Lung microvascular endothelial cell (primary cell): ENCODE results near the gene SERPINA10. TPM values are rescaled to one million over a fixed set of nuclear protein-coding genes. Genes with fewer than 3 reads are reported as not detected.
A peak's percentile ranks its signal among the peaks of the same experiment; 100 is the strongest.

Source experiments
- DNase-seq, 2 donors: peaks; one replicate each; pipeline versions ENCODE4 v3.0.0 to v3.0.0-alpha.2; 2010; ENCODE audit warnings: low read depth in 2 of 2
- total RNA-seq: library from RNA; depleted of rRNA; stranded (reverse); fragments of >200 nt; gene quantifications from 2 replicates; pipeline ENCODE4 v1.2.1, GENCODE V29; 2014

The SERPINA10 gene, protein sequence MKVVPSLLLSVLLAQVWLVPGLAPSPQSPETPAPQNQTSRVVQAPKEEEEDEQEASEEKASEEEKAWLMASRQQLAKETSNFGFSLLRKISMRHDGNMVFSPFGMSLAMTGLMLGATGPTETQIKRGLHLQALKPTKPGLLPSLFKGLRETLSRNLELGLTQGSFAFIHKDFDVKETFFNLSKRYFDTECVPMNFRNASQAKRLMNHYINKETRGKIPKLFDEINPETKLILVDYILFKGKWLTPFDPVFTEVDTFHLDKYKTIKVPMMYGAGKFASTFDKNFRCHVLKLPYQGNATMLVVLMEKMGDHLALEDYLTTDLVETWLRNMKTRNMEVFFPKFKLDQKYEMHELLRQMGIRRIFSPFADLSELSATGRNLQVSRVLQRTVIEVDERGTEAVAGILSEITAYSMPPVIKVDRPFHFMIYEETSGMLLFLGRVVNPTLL
- total RNA-seq = not detected in 2 replicates

DNA sequence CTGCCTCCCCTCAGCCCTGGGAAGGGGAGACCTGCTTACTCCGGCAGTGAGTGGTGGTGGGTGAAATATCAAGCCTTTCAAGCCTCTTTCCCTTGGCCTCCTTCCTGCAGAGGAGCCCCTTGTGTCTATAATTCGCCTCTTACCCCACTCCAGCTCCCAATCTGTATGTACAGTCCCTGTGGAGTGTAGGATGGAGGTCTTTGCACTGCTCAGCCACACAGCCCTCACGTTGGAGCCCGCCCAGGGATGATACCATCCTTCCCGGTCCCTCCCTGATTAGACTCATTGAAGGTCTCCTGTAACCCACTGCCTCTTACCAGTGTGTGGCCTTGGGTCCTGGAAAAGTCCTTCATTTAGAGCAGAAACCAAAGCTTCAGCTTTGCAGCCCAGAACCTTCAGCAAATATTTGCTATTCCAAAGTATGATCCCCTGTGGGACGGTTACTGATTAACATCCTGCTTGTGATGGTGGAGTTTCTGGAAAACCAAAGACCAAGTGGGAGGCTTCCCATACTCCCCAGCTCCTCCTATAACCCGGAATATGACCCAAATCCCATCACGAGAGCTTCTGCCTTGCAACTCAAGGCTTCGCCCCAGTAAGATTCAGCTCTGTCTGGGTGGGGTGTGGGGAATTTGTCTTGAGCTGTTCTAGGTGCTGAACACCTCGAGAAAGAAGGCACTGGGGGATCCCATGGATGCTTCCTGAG lies at the start of gene SERPINA10:
TSS of gene SERPINA10 (minus strand) at position 397 of the 706 bp plus-strand sequence. CDS start 2,675 bp downstream, outside the sequence.
- no peak for DNase-seq

DNA sequence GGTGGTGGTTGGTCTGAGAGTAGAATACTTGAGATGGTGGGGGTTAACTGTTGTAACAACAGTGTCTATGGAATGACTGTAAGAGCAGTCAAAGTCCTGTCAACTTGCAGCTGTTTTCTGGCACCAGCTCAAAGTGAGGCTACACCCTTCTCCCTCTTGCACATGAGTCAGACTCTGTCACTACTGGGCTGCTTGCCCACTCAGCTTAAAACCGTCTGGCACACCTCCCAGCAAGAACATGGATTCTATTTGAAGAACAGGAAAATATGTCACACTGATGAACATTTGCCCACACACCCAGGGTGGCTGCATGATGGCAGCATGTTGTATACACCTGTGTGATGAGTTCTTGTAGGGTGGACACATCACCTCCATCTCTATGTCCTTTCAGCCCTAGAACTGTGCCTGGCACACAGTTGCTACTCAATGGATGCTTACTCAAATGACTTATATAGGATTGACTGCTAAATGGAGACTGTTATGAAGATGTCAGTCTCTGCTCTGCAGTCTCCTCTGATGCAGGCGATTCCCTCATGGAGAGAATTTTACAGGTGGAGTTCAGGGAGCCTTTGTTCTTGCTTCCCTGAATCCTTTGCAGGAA lies 49.4 kb upstream of the SERPINA10 start:
- DNase-seq = peak; percentile 19 to 85

DNA sequence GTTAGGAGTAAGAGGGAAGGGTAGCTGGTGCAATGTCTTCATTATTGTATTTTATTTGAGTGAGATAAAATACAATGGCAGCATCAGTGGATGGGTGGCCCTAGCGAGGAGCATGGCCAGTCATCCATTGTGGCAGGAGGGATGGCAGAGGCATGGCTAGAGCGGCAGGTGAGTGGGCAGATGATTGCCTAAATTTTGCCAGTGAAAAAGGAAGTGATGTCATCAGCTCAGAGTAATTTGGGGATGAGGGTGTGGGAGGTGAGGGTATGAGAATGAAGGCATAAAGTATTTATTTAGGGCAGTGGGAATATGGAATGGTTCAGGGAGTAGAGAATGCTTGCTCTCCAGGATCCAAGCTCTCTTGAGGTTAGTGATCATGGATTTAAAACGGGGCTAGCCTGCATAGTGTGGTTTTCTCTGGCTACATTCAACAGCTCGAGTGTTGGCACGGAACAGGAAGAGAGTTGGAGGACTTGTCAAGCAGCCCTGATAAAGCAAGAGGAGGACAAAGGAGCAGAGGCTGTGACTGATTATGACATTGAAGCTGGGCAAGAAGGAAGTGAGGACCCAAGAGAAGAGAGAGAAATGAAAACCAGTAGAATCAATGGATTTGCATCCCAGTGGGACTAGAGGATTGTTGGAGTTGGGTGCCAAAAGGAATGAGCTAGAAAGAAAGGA lies 48.7 kb upstream of the SERPINA10 start:
- no peak for DNase-seq

DNA sequence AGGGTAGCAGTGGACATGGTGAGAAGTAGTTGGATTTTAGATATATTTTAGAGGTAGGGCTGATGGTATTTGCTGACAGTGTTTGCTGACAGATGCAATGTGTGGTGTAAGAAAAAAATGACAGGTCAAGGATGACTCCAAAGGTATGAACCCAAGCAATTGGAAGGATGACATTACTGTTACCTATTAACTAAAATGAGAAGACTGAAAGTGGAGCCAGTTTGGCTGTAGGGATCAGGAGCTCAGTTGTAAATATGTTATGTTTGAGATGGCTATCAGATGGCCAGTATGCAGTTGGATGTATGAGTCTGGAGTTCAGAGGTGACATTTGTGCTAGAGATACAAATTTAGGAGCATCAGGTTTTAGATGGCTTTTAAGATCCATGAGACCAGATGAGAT lies 47.5 kb upstream of the SERPINA10 start:
- DNase-seq = no peak

DNA sequence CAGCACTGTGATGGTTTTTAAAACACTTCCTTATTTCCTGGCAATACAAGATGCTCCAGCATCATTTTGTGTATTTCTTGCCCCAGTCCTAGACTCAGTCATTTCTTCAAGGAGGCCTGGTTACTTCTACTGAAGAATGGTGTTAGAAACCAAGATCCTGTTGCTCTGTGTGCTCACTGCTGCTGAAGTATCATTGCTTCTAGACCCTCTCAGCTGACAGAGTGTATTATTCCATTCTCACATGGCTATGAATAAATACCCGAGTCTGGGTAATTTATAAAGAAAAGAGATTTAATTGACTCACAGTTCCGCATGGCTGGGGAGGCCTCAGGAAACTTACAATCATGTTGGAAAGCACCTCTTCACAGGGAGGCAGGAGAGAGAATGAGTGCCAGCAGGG lies 45.0 kb upstream of the SERPINA10 start:
- DNase-seq = no peak

DNA sequence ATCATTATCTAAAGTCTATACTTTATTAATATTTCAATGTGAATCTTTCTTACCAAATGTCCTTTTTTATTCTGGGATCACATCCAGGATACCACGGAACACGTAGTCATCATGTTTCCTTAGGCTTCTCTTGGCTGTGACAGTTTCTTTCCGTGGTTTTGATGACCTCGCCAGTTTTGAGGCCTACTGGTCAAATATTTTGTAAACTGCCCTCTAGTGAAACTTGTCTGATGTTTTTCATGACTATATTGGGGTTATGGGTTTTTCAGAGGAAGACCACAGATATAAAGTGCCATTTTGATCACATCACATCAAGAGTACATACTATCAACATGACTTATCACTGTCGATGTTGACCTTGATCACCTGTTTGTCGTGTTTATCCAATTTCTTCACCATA lies 44.2 kb upstream of the SERPINA10 start:
- DNase-seq = no peak

DNA sequence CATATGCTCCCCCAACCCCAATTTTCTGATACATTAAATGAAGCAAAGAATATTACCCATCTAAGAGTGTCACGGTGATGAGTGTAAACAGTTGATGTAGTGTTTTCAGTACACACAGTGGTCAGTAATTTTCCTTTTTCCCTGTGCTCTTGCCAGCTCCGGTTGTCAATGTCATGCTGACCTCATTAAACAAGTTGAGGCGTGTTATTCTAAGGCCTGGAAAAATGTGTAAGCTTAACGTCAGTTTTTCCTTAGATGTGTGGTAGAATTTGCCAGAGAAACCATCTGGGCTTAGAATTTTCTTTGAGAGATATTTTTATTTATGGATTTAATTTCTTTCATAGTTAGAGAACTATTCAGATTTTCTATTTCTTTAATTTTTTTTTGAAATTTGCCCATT lies 41.8 kb upstream of the SERPINA10 start:
- DNase-seq = no peak

DNA sequence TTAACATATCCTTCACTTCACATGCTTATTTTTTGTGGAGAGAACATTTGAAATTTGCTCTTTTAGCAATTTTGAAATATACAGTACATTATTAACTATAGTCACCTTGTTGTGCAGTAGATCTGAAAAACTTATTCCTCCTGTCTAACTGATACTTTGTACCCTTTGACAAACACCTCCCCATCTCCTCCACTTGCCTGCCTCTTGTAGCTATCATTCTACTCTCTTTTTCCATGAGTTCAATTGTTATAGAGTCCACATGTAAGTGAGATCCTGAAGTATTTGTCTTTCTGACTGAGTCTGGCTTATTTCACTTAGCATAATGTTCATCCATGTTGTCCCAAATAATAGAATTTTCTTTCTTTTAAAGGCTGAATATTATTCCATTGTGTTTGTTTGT lies 39.5 kb upstream of the SERPINA10 start:
- DNase-seq = no peak

DNA sequence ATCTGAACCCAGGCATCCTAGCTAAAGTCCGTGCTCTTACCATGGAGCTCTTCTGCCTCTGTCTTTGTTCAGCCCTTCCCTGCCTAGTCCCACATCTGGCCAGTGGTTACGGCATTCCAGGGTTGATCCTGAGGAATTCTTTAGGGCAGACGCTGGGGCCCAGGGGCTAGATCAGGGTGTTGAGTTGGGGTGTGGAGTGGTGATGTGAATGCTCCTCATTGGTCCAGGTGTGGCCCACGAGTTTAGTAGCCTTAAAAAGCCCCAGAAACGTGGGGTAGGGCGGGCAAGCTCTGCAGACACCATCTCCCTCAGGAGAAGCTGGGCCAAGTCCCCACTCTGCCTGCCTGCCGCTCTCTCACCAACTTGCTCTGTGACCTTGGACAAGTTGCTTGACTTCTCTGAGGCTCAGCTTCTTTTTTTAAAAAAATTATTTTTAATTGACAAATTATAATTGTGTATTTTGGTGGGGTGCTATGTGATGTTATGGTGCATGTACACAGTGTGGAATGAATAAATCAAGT lies 39.1 kb upstream of the SERPINA10 start:
- DNase-seq = no peak

DNA sequence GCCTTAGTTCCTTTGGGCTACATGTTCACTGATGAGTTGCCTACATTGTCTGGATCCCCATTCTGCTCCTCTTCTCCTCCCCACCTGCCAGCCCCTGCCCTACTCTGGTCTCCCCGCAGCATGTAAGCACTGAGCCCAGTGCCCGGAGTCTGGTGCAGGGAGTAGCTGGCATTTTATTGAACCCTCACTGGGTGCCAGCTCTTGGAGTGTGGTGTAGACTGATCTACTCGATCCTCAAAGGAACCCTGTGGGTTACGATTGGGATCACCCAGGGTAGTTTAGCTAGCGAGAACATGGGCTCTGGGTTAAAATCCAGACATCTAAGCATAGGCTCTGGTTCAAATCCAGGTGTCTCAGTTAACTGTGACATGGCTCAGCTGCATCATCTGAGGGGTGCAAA lies 38.4 kb upstream of the SERPINA10 start:
- no peak for DNase-seq

DNA sequence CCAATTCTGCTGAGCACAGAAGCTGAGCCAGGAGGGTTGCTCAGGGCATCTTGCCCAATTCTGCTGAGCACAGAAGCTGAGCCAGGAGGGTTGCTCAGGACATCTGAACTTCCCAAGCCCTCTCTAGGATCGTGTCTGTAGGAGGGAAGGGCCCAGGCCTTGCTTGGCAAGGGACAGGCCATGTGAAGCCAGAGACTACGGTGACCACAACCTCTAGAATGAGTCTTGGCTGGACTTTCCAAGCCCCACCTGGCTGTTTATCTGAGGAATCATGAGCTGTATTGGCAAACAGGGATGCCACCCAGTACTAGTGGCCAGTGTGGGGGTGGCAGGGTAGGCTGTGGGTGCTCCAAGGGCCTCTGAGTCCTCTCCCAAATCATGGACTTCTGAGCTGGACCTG lies 37.8 kb upstream of the SERPINA10 start:
- no peak for DNase-seq

DNA sequence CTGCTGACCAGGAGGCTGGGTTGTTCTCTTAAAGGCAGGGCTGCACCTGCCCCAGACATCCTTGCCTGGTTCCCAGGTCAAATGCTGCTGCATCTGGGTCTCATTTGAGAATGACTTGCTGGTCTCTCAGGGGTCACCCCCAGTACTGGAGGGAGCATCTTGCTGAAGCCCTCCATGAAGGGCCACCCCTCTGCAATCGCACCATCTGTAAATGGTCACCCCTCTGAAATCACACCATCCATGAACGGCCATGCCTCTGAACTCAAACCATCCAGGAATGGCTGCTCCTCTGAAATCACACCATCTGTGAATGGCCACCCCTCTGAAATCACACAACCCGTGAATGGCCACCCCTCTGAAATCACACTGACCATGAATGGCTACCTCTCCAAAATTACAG lies 37.4 kb upstream of the SERPINA10 start:
- no peak for DNase-seq

DNA sequence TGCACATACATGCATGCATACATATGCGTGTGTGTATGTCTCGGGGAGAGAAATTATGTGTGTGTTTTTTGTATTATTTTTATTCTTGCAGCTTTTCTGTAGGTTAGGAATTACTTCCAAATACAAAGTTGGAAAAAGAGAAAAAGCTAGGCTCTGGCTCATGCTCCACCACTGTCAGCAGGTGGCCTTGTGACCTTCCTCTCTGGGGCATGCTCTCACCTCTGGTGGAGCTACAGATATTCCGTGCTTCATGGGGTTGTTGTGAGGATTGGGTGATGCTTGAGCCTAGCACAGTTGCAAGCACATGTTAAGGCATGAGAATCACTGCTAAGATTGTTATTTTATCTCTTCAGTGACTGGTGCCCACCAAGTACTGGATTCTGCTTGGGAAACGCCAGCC lies 36.8 kb upstream of the SERPINA10 start:
- no peak for DNase-seq

DNA sequence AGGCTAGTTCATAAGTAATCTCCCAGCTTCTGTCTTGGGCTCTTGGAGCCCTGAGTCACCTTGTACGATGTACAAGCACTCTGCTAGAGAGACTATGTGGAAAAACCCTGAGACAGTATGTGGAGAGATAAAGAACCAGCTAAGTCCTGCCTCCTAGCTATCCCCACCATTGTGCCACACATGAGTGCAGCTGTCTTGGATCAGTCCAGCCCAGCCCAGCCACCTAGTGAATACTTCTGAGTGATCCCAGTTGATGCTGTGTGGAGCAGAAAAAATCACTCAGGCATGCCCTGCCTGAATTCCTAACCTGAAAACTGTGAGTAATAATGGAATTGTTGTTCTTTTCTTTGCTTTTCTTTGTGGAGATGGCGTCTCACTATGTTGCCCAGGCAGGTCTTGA lies 35.1 kb upstream of the SERPINA10 start:
- no peak for DNase-seq

DNA sequence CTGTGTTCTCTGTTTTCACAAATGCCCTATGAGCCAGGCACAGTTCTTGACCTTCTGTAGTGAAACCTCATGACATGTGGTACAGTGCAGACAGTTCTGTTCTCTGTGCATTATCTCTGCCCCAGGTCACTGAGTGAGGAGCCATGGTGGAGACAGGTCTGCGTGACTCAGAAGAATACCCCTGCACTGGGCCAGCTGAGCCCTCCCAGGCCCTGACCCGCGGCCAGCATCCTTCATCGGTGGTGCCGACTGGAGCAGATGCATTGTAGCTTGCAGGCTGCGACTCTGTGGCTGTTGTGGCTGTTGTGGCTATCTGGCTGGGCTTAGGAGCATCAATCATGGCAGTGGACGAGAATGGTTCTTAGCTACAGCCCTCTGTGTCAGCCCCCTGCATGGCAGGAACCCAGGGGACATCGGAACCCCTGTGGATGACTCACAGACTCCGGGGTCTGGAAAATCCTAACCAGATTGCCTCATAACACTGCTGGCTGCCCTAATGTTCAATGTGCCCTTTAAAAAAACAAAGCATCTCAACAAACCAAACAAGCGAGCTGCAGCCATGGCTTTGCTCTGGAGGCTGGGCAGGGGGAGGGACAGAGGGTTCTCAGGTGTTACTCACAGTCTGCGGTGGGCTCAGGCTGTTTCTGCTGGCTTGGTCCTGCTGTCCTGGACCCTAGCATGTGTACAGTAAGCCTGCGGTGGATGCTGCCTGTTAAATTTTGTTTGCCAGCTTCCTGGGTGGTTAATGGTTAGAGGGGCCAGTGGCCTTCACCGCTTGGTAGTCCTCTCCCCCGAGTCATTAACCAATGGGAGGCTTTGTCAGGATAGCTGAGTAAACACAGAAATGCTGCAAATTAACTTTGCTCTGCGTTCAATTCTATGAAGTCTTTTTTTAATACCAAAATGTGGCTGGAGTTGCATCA lies 29.8 kb upstream of the SERPINA10 start, which contains the start of gene SERPINA6:
TSS of gene SERPINA6 (minus strand) at position 689 of the 923 bp plus-strand sequence. CDS start 8,688 bp downstream, outside the sequence.
- DNase-seq = no peak

DNA sequence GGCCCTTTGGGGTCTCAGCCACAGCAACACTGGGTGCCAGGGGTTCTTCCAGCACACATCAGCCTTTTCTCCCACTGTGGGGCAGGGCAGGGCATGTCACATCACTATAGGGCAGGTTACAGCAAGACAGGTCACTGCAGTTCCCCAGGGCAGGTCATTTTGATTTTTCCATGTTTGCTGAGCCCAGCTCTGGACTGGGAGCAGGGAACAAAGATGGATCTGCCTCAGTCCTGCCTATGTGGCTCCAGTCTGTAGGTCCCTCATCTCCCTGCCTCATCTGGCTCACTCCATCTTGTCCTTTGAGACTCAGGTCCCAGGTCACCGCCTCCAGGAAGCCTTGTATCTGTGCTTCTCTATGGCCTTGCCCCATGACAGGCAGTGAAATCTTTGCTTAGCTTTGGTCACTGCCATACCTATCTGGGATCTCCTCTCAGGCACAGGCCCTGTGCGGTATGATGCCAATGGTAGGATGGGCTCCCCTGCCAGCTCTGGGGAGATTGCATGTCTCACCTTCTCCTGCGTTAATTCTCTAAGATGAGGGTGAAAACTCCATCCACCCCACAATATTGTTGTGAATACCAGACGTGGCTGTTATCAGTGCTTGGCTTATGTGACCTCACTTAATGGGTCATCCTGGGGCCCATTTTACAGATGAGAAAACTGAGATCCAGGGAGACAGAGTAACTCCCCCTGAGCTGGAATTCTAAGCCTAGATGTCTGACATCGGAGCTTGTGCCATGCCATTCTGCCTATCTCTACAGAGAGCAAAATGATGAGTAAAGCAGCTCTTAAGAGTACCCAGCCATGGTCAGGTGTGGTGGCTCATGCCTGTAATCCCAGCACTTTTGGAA lies 28.6 kb upstream of the SERPINA10 start:
- no peak for DNase-seq

DNA sequence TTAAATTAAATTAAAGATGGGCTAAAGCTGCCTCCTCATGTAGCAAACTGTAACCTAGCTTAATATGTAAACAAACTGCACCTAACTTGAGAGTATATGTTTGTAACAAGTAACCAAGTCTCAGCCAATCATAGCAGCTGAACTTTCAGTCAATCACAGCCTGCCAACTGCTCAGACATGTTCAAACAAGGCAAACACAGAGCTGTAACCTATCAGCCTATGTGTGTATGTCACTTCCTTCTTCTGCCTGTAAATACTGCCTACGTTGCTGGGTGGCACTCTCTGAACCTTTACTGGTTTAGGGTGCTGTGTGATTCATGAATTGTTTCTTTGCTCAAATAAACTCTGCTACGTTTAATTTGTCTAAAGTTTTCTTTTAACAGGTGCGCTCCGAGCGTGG lies 27.2 kb upstream of the SERPINA10 start:
- DNase-seq = no peak

DNA sequence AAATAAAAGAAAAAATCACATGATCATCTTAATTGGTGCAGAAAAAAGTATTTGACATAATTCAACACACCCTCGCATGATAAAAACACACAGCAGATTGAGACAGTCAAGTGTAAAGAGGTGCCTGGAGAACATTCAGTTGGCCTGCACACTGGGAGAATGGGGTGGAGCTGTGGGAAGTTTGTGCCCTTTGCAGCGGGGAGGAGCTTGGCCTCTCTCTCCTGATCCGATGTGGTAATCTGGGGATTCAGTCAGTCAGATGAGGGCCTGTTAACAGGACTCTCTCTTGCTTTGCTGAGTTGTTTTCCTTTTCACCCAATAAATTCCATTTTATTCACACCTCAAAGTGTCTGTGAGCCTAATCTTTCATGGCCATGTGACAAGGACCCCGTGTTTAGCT lies 24.2 kb upstream of the SERPINA10 start:
- DNase-seq = no peak

DNA sequence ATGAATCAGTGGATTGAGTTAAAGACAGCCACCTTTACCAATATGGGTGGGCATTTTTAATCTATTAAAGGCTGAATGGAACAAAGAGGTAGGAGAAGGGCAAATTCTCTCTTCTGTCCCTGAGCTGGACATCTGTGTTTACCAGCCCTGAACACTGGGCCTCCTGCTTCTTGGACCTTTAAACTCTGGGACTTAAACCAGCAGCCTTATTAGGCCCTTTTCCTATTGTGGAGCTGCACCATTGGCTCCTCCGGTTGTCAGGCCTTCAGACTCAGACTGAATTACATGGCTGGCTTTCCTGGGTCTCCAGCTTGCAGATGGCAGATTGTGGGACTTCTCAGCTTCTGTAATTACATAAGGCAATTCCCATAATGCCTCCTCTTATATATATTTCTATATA lies 23.6 kb upstream of the SERPINA10 start:
- no peak for DNase-seq

DNA sequence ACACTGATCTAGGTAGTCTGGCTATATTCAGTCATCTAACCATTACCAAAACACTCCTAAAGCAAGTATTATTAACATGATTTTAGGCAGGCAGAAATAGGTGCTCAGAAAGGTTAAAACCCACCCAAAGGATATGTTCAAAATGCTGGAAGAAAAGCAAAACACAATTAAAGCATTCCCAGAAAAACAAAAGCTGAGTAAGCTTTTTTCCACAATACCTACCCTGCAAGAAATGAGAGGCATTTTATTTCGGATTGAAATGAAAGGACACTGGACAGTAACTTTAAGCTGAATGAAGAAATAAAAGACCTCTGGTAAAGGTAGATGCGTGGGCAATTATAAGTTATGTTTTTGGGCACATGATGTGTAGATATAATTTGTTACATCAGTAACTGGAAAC lies 21.8 kb upstream of the SERPINA10 start:
- DNase-seq = no peak
